ENCODE results near the gene RHCG.

The RHCG gene

DNA sequence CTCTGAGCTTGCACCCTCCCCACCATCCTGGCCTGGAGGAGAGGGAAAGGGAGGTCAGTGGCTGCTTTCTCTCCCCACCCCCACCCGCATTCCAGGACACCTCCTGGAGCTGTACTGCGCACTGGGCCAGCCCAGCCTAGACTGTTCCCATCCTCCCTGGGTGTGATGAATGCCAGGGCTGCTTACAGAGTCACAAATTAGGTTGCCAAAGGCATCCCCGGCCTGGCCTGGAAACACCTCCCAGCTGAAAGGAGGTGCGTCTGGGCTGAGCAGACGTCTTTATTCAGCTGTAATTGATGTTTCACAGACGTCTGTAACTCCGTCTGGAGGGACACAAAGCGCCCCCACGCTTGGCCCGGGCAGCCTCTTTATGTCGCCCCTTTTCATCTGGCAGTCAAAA is 47.6 kb downstream of the RHCG start:
- no peak for DNase-seq (ENCODE audit: low read depth)
- no peak overlapping the region for H3K4me3 ChIP-seq (ENCODE audit: low read length)
- TF ChIP-seq, protein P1, sequence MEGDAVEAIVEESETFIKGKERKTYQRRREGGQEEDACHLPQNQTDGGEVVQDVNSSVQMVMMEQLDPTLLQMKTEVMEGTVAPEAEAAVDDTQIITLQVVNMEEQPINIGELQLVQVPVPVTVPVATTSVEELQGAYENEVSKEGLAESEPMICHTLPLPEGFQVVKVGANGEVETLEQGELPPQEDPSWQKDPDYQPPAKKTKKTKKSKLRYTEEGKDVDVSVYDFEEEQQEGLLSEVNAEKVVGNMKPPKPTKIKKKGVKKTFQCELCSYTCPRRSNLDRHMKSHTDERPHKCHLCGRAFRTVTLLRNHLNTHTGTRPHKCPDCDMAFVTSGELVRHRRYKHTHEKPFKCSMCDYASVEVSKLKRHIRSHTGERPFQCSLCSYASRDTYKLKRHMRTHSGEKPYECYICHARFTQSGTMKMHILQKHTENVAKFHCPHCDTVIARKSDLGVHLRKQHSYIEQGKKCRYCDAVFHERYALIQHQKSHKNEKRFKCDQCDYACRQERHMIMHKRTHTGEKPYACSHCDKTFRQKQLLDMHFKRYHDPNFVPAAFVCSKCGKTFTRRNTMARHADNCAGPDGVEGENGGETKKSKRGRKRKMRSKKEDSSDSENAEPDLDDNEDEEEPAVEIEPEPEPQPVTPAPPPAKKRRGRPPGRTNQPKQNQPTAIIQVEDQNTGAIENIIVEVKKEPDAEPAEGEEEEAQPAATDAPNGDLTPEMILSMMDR (IDR thresholded peaks at IDR 0.05; ENCODE audit: insufficient read depth, low read depth, low read length, missing control alignments) = no peak

DNA sequence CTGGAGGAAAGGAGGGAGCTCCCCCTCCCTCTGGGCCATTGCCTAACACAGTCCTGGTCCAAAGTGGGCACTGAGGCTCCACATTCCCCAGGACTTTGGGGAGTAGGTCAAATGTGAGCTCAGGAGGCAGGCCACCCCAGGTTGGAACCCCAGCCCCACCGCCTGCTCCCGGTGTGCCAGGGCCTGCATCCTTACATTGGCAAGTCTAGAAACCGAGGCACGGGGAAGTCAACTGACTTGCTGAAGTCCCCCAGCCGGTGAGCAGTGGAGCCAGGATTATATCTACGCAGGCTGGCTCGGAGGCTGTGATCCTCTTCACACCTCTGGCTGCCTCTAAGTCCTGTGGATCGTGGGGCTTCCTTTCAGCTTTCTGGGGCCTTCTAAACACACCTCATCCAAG is 48.7 kb downstream of the RHCG start:
- H3K4me3 ChIP-seq (ENCODE audit: low read length) = no peak overlapping the region
- DNase-seq (ENCODE audit: low read depth) = no peak
- TF ChIP-seq, protein P1 (IDR thresholded peaks at IDR 0.05; ENCODE audit: insufficient read depth, low read depth, low read length, missing control alignments) = no peak

DNA sequence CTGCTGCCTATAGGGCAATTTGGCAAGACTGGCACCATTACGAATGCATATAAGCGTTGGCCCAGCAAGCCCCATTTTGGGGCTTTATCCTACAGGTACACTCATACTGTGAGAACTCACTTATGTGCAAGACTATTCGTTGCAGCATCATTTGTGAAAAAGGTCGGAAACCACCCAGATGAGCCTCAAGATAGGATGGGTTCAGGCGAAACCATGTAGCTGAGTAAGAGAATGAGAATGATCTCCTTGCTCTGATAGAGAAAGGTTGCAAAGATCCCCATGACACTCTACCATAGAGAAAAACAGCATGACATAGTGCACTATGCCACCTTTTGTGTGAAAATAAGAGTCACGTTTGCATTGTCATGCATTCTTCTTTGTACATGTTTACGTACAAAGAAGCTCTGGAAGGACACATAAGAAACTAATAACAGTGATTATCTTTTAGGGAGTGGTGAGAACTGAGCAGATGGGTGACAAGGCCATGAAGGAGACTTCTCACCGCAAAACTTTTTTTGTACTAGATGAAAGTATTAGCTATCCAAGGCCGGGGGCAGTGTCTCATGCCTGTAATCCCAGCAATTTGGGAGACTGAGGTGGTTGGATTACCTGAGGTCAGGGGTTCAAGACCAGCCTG is 50.0 kb downstream of the RHCG start:
- H3K4me3 ChIP-seq (ENCODE audit: low read length) = no peak overlapping the region
- no peak for DNase-seq (ENCODE audit: low read depth)
- TF ChIP-seq, protein P1 (IDR thresholded peaks at IDR 0.05; ENCODE audit: insufficient read depth, low read depth, low read length, missing control alignments) = no peak

DNA sequence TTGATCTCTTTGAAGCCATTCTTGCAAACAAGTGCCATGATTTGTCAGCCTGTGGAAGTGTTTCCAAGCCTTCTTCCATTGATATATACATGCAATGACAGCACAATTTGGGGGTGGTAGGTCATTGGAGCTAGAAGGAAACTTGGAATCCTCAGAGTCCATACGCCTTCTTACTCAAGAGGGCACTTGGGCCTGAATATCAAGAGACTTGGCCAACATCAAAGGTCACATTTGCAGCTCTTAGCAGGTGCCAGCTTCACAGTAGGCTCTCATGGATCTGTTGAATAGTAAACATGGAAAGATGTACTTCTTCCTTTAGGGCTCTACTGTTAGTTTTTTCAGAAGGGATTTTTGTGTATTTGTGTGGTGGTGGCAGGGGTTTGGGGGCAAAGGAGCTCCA is 50.9 kb downstream of the RHCG start:
- no peak overlapping the region for H3K4me3 ChIP-seq (ENCODE audit: low read length)
- TF ChIP-seq, protein P1 (IDR thresholded peaks at IDR 0.05; ENCODE audit: insufficient read depth, low read depth, low read length, missing control alignments) = no peak
- DNase-seq (ENCODE audit: low read depth) = no peak

DNA sequence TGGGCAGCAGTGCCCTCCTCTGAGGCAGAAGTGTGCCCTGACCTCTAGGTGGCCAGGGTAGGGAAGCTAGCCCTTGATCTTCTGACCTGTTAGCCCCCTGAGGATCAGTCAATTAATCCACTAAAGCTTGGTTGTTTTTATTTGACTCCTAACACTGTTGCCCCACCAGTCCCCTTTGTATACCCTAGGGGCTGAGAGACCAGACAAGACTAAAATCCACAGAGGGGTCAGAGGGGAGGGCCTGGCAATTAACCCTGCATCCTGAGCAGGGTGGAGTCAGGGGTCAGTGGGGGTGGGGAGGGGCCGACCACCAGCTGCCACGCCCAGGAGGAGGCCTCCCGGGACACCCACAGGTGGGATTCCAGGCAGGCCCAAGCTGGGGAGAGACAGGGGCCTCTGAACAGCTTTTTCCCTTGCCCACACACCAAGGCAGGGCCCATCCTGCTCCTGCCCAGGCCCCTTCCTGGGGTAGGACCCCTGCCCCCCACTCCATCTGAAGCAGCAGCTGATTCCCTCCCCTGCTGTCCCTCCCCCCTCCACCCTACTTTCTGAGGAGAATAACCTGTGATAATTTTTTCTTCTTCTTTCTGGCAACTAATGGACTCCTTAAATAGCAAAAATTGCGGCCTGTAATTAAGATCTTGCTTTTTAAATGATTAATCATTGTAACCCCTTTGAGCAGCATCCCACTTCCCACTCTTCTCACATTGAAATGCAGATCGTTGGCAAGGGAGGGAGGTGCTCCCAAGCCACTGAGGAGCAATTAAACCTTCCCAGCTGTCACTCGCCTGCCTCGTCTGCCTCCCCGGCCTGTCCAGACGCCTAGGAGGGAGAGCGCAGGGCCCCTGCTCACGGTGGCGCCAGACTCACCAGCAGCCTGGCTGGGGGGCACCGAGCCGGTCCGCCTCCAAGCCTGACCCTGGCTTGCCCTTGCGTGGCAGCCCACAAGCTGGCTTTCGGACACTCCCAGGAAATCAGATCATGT is 51.9 kb downstream of the RHCG start:
- H3K4me3 ChIP-seq (ENCODE audit: low read length) = no peak overlapping the region
- TF ChIP-seq, protein P1 (IDR thresholded peaks at IDR 0.05; ENCODE audit: insufficient read depth, low read depth, low read length, missing control alignments) = no peak
- DNase-seq (ENCODE audit: low read depth) = no peak

DNA sequence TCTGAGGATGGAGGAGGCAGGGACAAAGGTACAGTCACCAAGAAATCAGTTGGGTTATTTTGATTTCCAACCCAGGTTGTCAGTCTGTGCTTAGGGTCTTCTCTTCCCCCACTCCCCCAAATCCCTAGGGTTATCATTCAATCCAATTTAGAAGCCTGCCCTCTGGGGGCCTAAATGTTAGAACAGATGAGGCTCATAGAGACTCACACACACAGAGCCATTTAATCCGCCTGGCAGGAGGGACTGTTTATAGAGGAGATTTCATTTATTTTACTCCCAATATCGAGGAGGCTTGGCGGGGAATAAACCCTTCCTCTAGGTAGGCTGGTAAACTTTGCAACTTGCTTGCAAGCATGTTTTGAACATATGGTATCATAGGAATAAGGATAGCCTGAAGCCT is 52.8 kb downstream of the RHCG start:
- TF ChIP-seq, protein P1 (IDR thresholded peaks at IDR 0.05; ENCODE audit: insufficient read depth, low read depth, low read length, missing control alignments) = no peak
- DNase-seq (ENCODE audit: low read depth) = no peak
- no peak overlapping the region for H3K4me3 ChIP-seq (ENCODE audit: low read length)

Measured in epithelial cell of esophagus (primary cell).